Fibroblast of lung (primary cell): ENCODE measurements around the gene BID. TPM values are rescaled to one million over a fixed set of nuclear protein-coding genes. Genes with fewer than 3 reads are reported as not detected.

Experiments used
- DNase-seq, 2 donors: peaks; one replicate each; pipeline versions ENCODE4 v3.0.0 to v3.0.0-alpha.2; 2010; ENCODE audit warnings: low read depth in 2 of 2
- H2AFZ ChIP-seq: 2 replicates; pipeline ENCODE4 v1.5.1; 2012; ENCODE audit warnings: low read length, control low read depth, inconsistent platforms
- H3K27ac ChIP-seq: 2 replicates; pipeline ENCODE4 v1.5.1; 2011; ENCODE audit warnings: low read length, control low read depth; ENCODE audit not compliant: insufficient read depth
- H3K27me3 ChIP-seq: 2 replicates; pipeline ENCODE4 v1.5.1; 2011; ENCODE audit warnings: mild to moderate bottlenecking, low read length; ENCODE audit not compliant: control insufficient read depth, insufficient read depth
- H3K36me3 ChIP-seq: 2 replicates; pipeline ENCODE4 v1.5.1; 2011; ENCODE audit warnings: low read length; ENCODE audit not compliant: control insufficient read depth, insufficient read depth
- H3K4me1 ChIP-seq: 2 replicates; pipeline ENCODE4 v1.5.1; 2011; ENCODE audit warnings: low read length; ENCODE audit not compliant: control insufficient read depth, insufficient read depth; ENCODE audit errors: extremely low read depth
- H3K4me2 ChIP-seq: 2 replicates; pipeline ENCODE4 v1.5.1; 2011; ENCODE audit warnings: low read length, control low read depth; ENCODE audit not compliant: insufficient read depth; ENCODE audit errors: extremely low read depth
- H3K4me3 ChIP-seq, 4 experiments: fragments of 200-600 bp in 1 of 4; sonication (generic) in 1 of 4; replicated peaks in 1 of 4; 2 replicates each; pipeline ENCODE4 v1.5.1; 2011 to 2016; ENCODE audit warnings: low read length in 4 of 4, low read depth in 3 of 4, mild to moderate bottlenecking in 3 of 4, control low read depth in 2 of 4, inconsistent platforms in 1 of 4, mixed read lengths in 1 of 4; ENCODE audit not compliant: insufficient read depth in 1 of 4; ENCODE audit errors: control extremely low read depth in 1 of 4
- H3K79me2 ChIP-seq: 2 replicates; pipeline ENCODE4 v1.5.1; 2012; ENCODE audit warnings: mild to moderate bottlenecking, low read length, inconsistent platforms; ENCODE audit not compliant: control insufficient read depth, insufficient read depth
- H3K9ac ChIP-seq: 2 replicates; pipeline ENCODE4 v1.5.1; 2011; ENCODE audit warnings: mild to moderate bottlenecking, low read length, control low read depth; ENCODE audit not compliant: insufficient read depth
- H3K9me3 ChIP-seq: 2 replicates; pipeline ENCODE4 v1.5.1; 2012; ENCODE audit warnings: low read depth, low read length; ENCODE audit not compliant: control insufficient read depth, insufficient read depth
- H4K20me1 ChIP-seq: 2 replicates; pipeline ENCODE4 v1.5.1; 2011; ENCODE audit warnings: low read length; ENCODE audit not compliant: control insufficient read depth, insufficient read depth; ENCODE audit errors: extremely low read depth
- EZH2 ChIP-seq: IDR thresholded peaks from 2 replicates; pipeline ENCODE4 v1.5.1; 2012; ENCODE audit warnings: low read length, control low read depth, mild to moderate bottlenecking; ENCODE audit errors: missing control alignments
- polyA plus RNA-seq, 2 donors: library from polyadenylated mRNA; depleted of rRNA in 1 of 2; stranded (reverse) in 1 of 2; unstranded in 1 of 2; fragments of >200 nt; gene quantifications; 2 replicates each; pipeline ENCODE4 v1.2.1, GENCODE V29; 2011 to 2012; ENCODE audit warnings: missing spikeins in 1 of 2
- total RNA-seq: library from RNA; depleted of rRNA; stranded (reverse); fragments of >200 nt; gene quantifications from 2 replicates; pipeline ENCODE4 v1.2.1, GENCODE V29; 2014
- TF ChIP-seq, protein P1 (sequence below), 2 donors: IDR thresholded peaks in 1 of 2; conservative IDR thresholded peaks in 1 of 2; 1 replicate in 1 of 2; 2 replicates in 1 of 2; pipeline ENCODE4 v1.5.1; 2011 to 2012; ENCODE audit warnings: low read length in 2 of 2, control low read depth in 1 of 2, inconsistent platforms in 1 of 2, low read depth in 1 of 2, mild to moderate bottlenecking in 1 of 2

BID gene
- total and polyA plus RNA-seq, 2 donors (not counting 1 experiment from before 2014, with no cell fraction given): 13.4 to 23.4 TPM

- H4K20me1 ChIP-seq: no peaks in the 10 kb centered on the region
- no peaks in the 10 kb centered on the region for H3K79me2 ChIP-seq
- no peak overlapping the region for H3K4me3 ChIP-seq
- no peaks in the 10 kb centered on the region for H3K9me3 ChIP-seq
- H2AFZ ChIP-seq: no peak overlapping the region
- no peak for DNase-seq
- no peak for TF ChIP-seq EZH2
- TF ChIP-seq, protein P1, sequence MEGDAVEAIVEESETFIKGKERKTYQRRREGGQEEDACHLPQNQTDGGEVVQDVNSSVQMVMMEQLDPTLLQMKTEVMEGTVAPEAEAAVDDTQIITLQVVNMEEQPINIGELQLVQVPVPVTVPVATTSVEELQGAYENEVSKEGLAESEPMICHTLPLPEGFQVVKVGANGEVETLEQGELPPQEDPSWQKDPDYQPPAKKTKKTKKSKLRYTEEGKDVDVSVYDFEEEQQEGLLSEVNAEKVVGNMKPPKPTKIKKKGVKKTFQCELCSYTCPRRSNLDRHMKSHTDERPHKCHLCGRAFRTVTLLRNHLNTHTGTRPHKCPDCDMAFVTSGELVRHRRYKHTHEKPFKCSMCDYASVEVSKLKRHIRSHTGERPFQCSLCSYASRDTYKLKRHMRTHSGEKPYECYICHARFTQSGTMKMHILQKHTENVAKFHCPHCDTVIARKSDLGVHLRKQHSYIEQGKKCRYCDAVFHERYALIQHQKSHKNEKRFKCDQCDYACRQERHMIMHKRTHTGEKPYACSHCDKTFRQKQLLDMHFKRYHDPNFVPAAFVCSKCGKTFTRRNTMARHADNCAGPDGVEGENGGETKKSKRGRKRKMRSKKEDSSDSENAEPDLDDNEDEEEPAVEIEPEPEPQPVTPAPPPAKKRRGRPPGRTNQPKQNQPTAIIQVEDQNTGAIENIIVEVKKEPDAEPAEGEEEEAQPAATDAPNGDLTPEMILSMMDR (conservative IDR thresholded peaks at IDR 0.05 in 1 of 2, IDR thresholded peaks at IDR 0.05 in 1 of 2; ENCODE audit: low read depth in 1 of 2, low read length in 2 of 2): no peak
- H3K27ac ChIP-seq: no peak overlapping the region
- no peak overlapping the region for H3K4me2 ChIP-seq
- H3K27me3 ChIP-seq: no peaks in the 10 kb centered on the region
- no peaks in the 10 kb centered on the region for H3K36me3 ChIP-seq
- H3K9ac ChIP-seq: no peak overlapping the region
- H3K4me1 ChIP-seq: peaks cover 3% of the 10 kb centered on the region
These were observed 5.2 kb upstream of the BID start for GRCh38 chr22:17779286-17780115.

DNA sequence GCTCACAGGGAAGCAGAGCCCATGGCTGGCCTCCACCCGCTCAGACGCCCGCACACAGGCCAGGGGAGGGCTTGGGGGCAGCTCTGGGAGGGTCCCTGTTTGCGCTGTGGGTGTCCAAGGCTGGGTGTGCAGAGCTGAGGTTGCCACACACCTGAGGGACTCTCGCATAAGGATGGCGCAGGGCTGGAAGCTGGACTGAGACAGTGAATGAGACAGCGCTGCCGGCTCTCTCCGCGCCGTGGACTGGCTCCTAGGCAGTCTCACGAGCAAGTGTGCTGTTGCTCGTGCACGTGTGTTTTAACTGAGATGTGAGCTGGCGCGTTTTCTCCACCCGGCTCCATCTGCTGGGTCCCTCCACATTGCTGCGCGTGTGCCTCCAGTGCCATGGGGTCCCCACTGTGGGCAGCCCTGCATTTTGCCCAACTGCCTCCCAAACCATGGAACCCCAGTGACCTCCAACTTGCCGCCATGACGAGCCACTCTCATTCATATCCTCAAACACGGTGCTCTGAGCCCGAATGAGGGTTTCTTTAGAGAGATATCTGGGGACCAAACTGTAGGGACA is 4.2 kb upstream of the BID start:
- H3K9ac ChIP-seq: no peak overlapping the region
- peaks cover 3% of the 10 kb centered on the region for H3K4me1 ChIP-seq
- no peaks in the 10 kb centered on the region for H3K36me3 ChIP-seq
- no peaks in the 10 kb centered on the region for H3K27me3 ChIP-seq
- H3K4me2 ChIP-seq: no peak overlapping the region
- no peaks in the 10 kb centered on the region for H4K20me1 ChIP-seq
- H3K79me2 ChIP-seq: no peaks in the 10 kb centered on the region
- H3K9me3 ChIP-seq: no peaks in the 10 kb centered on the region
- TF ChIP-seq EZH2: no peak
- TF ChIP-seq, protein P1 (conservative IDR thresholded peaks at IDR 0.05 in 1 of 2, IDR thresholded peaks at IDR 0.05 in 1 of 2; ENCODE audit: low read depth in 1 of 2, low read length in 2 of 2): no peak
- no peak overlapping the region for H3K4me3 ChIP-seq
- H2AFZ ChIP-seq: no peak overlapping the region
- no peak for DNase-seq
- no peak overlapping the region for H3K27ac ChIP-seq

- no peaks in the 10 kb centered on the region for H3K9me3 ChIP-seq
- no peaks in the 10 kb centered on the region for H3K27me3 ChIP-seq
These were observed 3.4 kb upstream of the BID start for GRCh38 chr22:17777717-17778044.

More at GRCh38 chr22:17777717-17778044, 3.4 kb upstream of the BID start:
- Histone ChIP-seq H2AFZ (no peak overlapping the region), H3K4me2 (no peak overlapping the region), H3K4me3 (no peak overlapping the region), H3K27ac (no peak overlapping the region), H3K4me1 (peaks cover 10% of the 10 kb centered on the region), H3K9ac (no peak overlapping the region), H3K79me2 (no peaks in the 10 kb centered on the region), H4K20me1 (no peaks in the 10 kb centered on the region), H3K36me3 (no peaks in the 10 kb centered on the region)
- no peak for DNase-seq
- no peak for TF ChIP-seq EZH2
- TF ChIP-seq, protein P1 (conservative IDR thresholded peaks at IDR 0.05 in 1 of 2, IDR thresholded peaks at IDR 0.05 in 1 of 2; ENCODE audit: low read depth in 1 of 2, low read length in 2 of 2): no peak
